H1 (cell line): ENCODE data around the gene TNP2. TPM values are rescaled to one million over a fixed set of nuclear protein-coding genes. Genes with fewer than 3 reads are reported as not detected.
A peak's percentile ranks its signal among the peaks of the same experiment; 100 is the strongest.

Source experiments
- CTCF ChIA-PET: fragments of 300-600 bp; sonication (Branson Sonifier 250); formaldehyde crosslinking; loops from one replicate; lab custom pipeline; 2021; ENCODE audit not compliant: partially characterized antibody; lab: Charles Lee
- POLR2A ChIA-PET: fragments of 300-600 bp; sonication (Branson Sonifier 250); formaldehyde crosslinking; loops from one replicate; lab custom pipeline; 2021; ENCODE audit warnings: inconsistent platforms; ENCODE audit not compliant: partially characterized antibody; lab: Charles Lee
- DNase-seq, 2 experiments: peaks; one replicate each; pipeline versions ENCODE4 v3.0.0 to v3.0.0-alpha.2; 2010 to 2022; ENCODE audit warnings: low spot score in 2 of 2, low read depth in 1 of 2, mixed read lengths in 1 of 2
- FAIRE-seq: peaks from 2 replicates; lab custom pipeline; 2011; peaks lifted over from hg19 to GRCh38; lab: Jason Lieb, UNC
- H2AFZ ChIP-seq: 2 replicates; pipeline ENCODE4 v1.8.1; 2012; ENCODE audit warnings: low read length, inconsistent platforms
- H2AK5ac ChIP-seq: 2 replicates; pipeline ENCODE4 v1.6.1; 2013; ENCODE audit warnings: low read depth, low read length
- H2BK120ac ChIP-seq: replicated peaks from 2 replicates; pipeline ENCODE3; 2013; ENCODE audit warnings: low read depth, low read length, inconsistent platforms
- H2BK12ac ChIP-seq: 2 replicates; pipeline ENCODE4 v1.6.1; 2013; ENCODE audit warnings: low read depth, low read length
- H2BK15ac ChIP-seq: 2 replicates; pipeline ENCODE4 v1.6.1; 2013; ENCODE audit warnings: low read length
- H2BK20ac ChIP-seq: 2 replicates; pipeline ENCODE4 v1.6.1; 2013; ENCODE audit warnings: low read length
- H2BK5ac ChIP-seq: 2 replicates; pipeline ENCODE4 v1.6.1; 2013; ENCODE audit warnings: low read depth, low read length
- H3K14ac ChIP-seq: 2 replicates; pipeline ENCODE4 v1.6.1; 2013; ENCODE audit warnings: inconsistent platforms; ENCODE audit not compliant: insufficient read length
- H3K18ac ChIP-seq: 2 replicates; pipeline ENCODE4 v1.6.1; 2013; ENCODE audit warnings: low read length; ENCODE audit errors: extremely low read depth
- H3K23ac ChIP-seq: 2 replicates; pipeline ENCODE4 v1.6.1; 2013; ENCODE audit warnings: inconsistent platforms; ENCODE audit not compliant: insufficient read length
- H3K23me2 ChIP-seq: 2 replicates; pipeline ENCODE4 v1.6.1; 2013; ENCODE audit warnings: low read depth, low read length
- H3K27ac ChIP-seq: 2 replicates; pipeline ENCODE4 v1.6.1; 2011; ENCODE audit warnings: low read depth, low read length, inconsistent platforms
- H3K27me3 ChIP-seq, 4 experiments: replicated peaks in 1 of 4; 1 replicate in 1 of 4; 2 replicates in 3 of 4; pipeline versions ENCODE4 v1.6.1 to v1.8.1; 2011 to 2013; ENCODE audit warnings: low read length in 3 of 4, mild to moderate bottlenecking in 3 of 4, inconsistent platforms in 2 of 4, mixed read lengths in 2 of 4, moderate library complexity in 1 of 4; ENCODE audit not compliant: control insufficient read depth in 3 of 4, insufficient read depth in 3 of 4; ENCODE audit errors: extremely low read depth in 1 of 4
- H3K36me3 ChIP-seq, 4 experiments: 2 replicates each; pipeline versions ENCODE4 v1.6.1 to v1.8.1; 2011 to 2013; ENCODE audit warnings: mild to moderate bottlenecking in 4 of 4, low read length in 3 of 4, moderate library complexity in 2 of 4, control low read depth in 1 of 4, inconsistent platforms in 1 of 4; ENCODE audit not compliant: insufficient read depth in 4 of 4, control insufficient read depth in 2 of 4
- H3K4ac ChIP-seq: replicated peaks from 2 replicates; pipeline ENCODE3; 2013; ENCODE audit warnings: low read length, low read depth, mixed read lengths, inconsistent platforms; ENCODE audit not compliant: insufficient read length
- H3K4me1 ChIP-seq, 4 experiments: replicated peaks in 1 of 4; 1 replicate in 1 of 4; 2 replicates in 3 of 4; pipeline versions ENCODE4 v1.6.1 to v1.8.1; 2011 to 2013; ENCODE audit warnings: low read length in 3 of 4, inconsistent platforms in 2 of 4, mixed read lengths in 1 of 4; ENCODE audit not compliant: insufficient read depth in 4 of 4, control insufficient read depth in 3 of 4
- H3K4me2 ChIP-seq, 2 experiments: 2 replicates each; pipeline versions ENCODE4 v1.6.1 to v1.8.1; 2011 to 2013; ENCODE audit warnings: low read depth in 2 of 2, low read length in 2 of 2, control low read depth in 1 of 2, inconsistent platforms in 1 of 2, mild to moderate bottlenecking in 1 of 2; ENCODE audit not compliant: insufficient read depth in 1 of 2
- H3K4me3 ChIP-seq, 4 experiments: fragments of 200-600, 300-600 bp in 1 of 4; sonication (generic), shearing (Covaris generic), sonication (Bioruptor Twin) in 1 of 4; 2 replicates each; pipeline versions ENCODE4 v1.5.1 to v1.8.1; 2011 to 2016; ENCODE audit warnings: low read length in 4 of 4, low read depth in 3 of 4, control low read depth in 2 of 4, inconsistent platforms in 2 of 4, mild to moderate bottlenecking in 2 of 4, mixed read lengths in 1 of 4, moderate library complexity in 1 of 4; ENCODE audit not compliant: insufficient read depth in 2 of 4; ENCODE audit errors: extremely low read depth in 1 of 4
- H3K56ac ChIP-seq: replicated peaks from 2 replicates; pipeline ENCODE3; 2013; ENCODE audit warnings: low read depth, mild to moderate bottlenecking, mixed read lengths, low read length, inconsistent platforms; ENCODE audit not compliant: insufficient read length
- H3K79me1 ChIP-seq: 2 replicates; pipeline ENCODE4 v1.6.1; 2013; ENCODE audit warnings: low read depth, low read length, control low read depth
- H3K79me2 ChIP-seq, 2 experiments: 2 replicates each; pipeline versions ENCODE4 v1.6.1 to v1.8.1; 2012 to 2013; ENCODE audit warnings: low read length in 2 of 2, mild to moderate bottlenecking in 2 of 2, inconsistent platforms in 1 of 2; ENCODE audit not compliant: insufficient read depth in 2 of 2, control insufficient read depth in 1 of 2
- H3K9ac ChIP-seq, 4 experiments: replicated peaks in 1 of 4; 1 replicate in 1 of 4; 2 replicates in 3 of 4; pipeline versions ENCODE4 v1.6.1 to v1.8.1; 2011 to 2013; ENCODE audit warnings: low read depth in 3 of 4, low read length in 3 of 4, control low read depth in 2 of 4, mild to moderate bottlenecking in 2 of 4, moderate library complexity in 2 of 4, inconsistent platforms in 1 of 4; ENCODE audit errors: extremely low read depth in 1 of 4
- H3K9me3 ChIP-seq, 2 experiments: 2 replicates each; pipeline versions ENCODE4 v1.6.1 to v1.8.1; 2012 to 2013; ENCODE audit warnings: mild to moderate bottlenecking in 2 of 2, moderate library complexity in 2 of 2, control low read depth in 1 of 2, inconsistent platforms in 1 of 2, low read depth in 1 of 2, low read length in 1 of 2, mixed read lengths in 1 of 2; ENCODE audit not compliant: insufficient read depth in 2 of 2
- H4K20me1 ChIP-seq, 2 experiments: replicated peaks in 1 of 2; 2 replicates each; pipeline versions ENCODE3 to v1.8.1; 2011 to 2013; ENCODE audit warnings: inconsistent platforms in 2 of 2, low read length in 2 of 2, mild to moderate bottlenecking in 1 of 2; ENCODE audit not compliant: insufficient read depth in 2 of 2, control insufficient read depth in 1 of 2
- H4K5ac ChIP-seq: 2 replicates; pipeline ENCODE4 v1.6.1; 2013; ENCODE audit warnings: low read length, low read depth, mixed read lengths, inconsistent platforms; ENCODE audit not compliant: insufficient read length
- H4K8ac ChIP-seq: 2 replicates; pipeline ENCODE4 v1.8.0; 2013; ENCODE audit warnings: mild to moderate bottlenecking, moderate library complexity, low read length, inconsistent platforms; ENCODE audit not compliant: insufficient read depth; ENCODE audit errors: extremely low read depth
- H4K91ac ChIP-seq: replicated peaks from 2 replicates; pipeline ENCODE3; 2013; ENCODE audit warnings: low read length, mixed read lengths, inconsistent platforms; ENCODE audit not compliant: insufficient read length
- CBX5 ChIP-seq: fragments of 300-800, 300-1000 bp; sonication (generic); IDR thresholded peaks from 2 replicates; pipeline ENCODE4 v1.7.1; 2016; ENCODE audit warnings: antibody characterized with exemption, low read length, low read depth
- POLR2A ChIP-seq, 2 experiments: IDR thresholded peaks; 1 replicate in 1 of 2; 2 replicates in 1 of 2; pipeline ENCODE4 v1.6.1; 2011; ENCODE audit warnings: low read depth in 2 of 2, low read length in 2 of 2, mild to moderate bottlenecking in 2 of 2; ENCODE audit errors: control extremely low read depth in 1 of 2
- WGBS, 2 experiments: shearing (Covaris generic) in 1 of 2; methylation state at CpG; one replicate each; pipeline versions ENCODE4 v1.1.6 to v1.1.7; 2013 to 2015; ENCODE audit warnings: low lambda C conversion rate in 2 of 2, mixed read lengths in 2 of 2, inconsistent platforms in 1 of 2, low coverage in 1 of 2, missing lambda C conversion rate in 1 of 2; ENCODE audit not compliant: insufficient replicate concordance in 2 of 2, insufficient coverage in 1 of 2, insufficient read length in 1 of 2; ENCODE audit errors: extremely low coverage in 1 of 2, missing lambda C conversion rate in 1 of 2; 5-methylcytosine and 5-hydroxymethylcytosine counted together
- polyA plus RNA-seq, 7 experiments: library from polyadenylated mRNA; depleted of rRNA in 3 of 7; stranded (reverse) in 5 of 7; unstranded in 2 of 7; fragments of >200 nt in 5 of 7; fragments of 200-250 nt in 2 of 7; gene quantifications; 1 replicate in 5 of 7; 2 replicates in 1 of 7; 4 replicates in 1 of 7; pipeline versions ENCODE4 v1.2.1 to v1.2.3, GENCODE V29; 2011 to 2013; ENCODE audit warnings: missing spikeins in 2 of 7, mixed read lengths in 2 of 7
- total RNA-seq: library from RNA; stranded (reverse); fragmentation: NEBNext Ultra II Directional; extraction: Animal tissue kit (Norgen Biotek cat#: 25700); gene quantifications from 2 replicates; pipeline ENCODE4 v1.2.1, GENCODE V29; 2021

TNP2 gene
- total and polyA plus RNA-seq, 2 of the 8 experiments (the other 6 are each of a cell fraction or from before 2014, with no cell fraction given) = not detected

- H4K5ac ChIP-seq = no peak overlapping the region
- DNase-seq (no peak), FAIRE-seq (no peak)
- CTCF ChIA-PET = interaction anchor here (0.9 to 6.2 kb wide), 11 partner anchors 53 to 289 kb away, joined by 3 to 56 read pairs (median 5); no protein-coding TSS in a partner anchor
- WGBS, 2 experiments = 83% methylated on average over 5 of the region's 5 CpGs; no CpG with 5 or more reads in 1 of the 2 experiments
- H3K9me3 ChIP-seq = no peaks in the 10 kb centered on the region
- no peak overlapping the region for H2BK20ac ChIP-seq
- peaks cover 0 to 19% (median 8%) of the 10 kb centered on the region in 4 experiments; a peak in 5 of 7 replicates for H3K4me1 ChIP-seq
- H2BK15ac ChIP-seq = no peak overlapping the region
- H3K27me3 ChIP-seq = no peaks in the 10 kb centered on the region; a peak in 1 of 7 replicates
- H2AK5ac ChIP-seq = no peak overlapping the region
- peak in 1 of 2 experiments; percentile 44; a peak in 1 of 3 replicates for TF ChIP-seq POLR2A (IDR thresholded peaks at IDR 0.05; ENCODE audit: control extremely low read depth in 1 of 2, low read depth in 2 of 2, low read length in 2 of 2)
- TF ChIP-seq CBX5 = no peak
- no peak overlapping the region for H3K27ac ChIP-seq
- H2BK12ac ChIP-seq = no peak overlapping the region
- peaks cover 0 to 8% (median 5%) of the 10 kb centered on the region in 4 experiments; a peak in 5 of 8 replicates for H3K36me3 ChIP-seq
- H3K23ac ChIP-seq = no peak overlapping the region
- POLR2A ChIA-PET = interaction anchor here (1.0 to 4.6 kb wide), 16 partner anchors 11 to 258 kb away, joined by 3 to 27 read pairs (median 4); no protein-coding TSS in a partner anchor
- H3K4me3 ChIP-seq = peak overlapping the region in 2 of 4 experiments; percentile 14 to 97; a peak in 3 of 8 replicates
- H3K23me2 ChIP-seq = peaks cover 15% of the 10 kb centered on the region
- no peak overlapping the region for H4K8ac ChIP-seq
- H2BK120ac ChIP-seq = no peak overlapping the region
- H3K79me1 ChIP-seq = peaks cover 4% of the 10 kb centered on the region
- peaks cover 11 to 22% of the 10 kb centered on the region in 2 experiments for H4K20me1 ChIP-seq
- H3K56ac ChIP-seq = no peak overlapping the region
- H3K4me2 ChIP-seq = peak overlapping the region; percentile 82 to 86
- no peak overlapping the region for H3K9ac ChIP-seq
- H3K18ac ChIP-seq = no peak overlapping the region
- H2AFZ ChIP-seq = no peak overlapping the region
- H4K91ac ChIP-seq = no peak overlapping the region
- no peak overlapping the region for H3K4ac ChIP-seq
- no peak overlapping the region; the same call in 1 of the 2 replicates for H2BK5ac ChIP-seq
- H3K14ac ChIP-seq = no peak overlapping the region
- peaks cover 0 to 28% of the 10 kb centered on the region in 2 experiments; a peak in 2 of 4 replicates for H3K79me2 ChIP-seq
Observed at GRCh38 chr16:11253009-11253994, 15.8 kb downstream of the TNP2 start.
